SK-N-SH (cell line): ENCODE measurements around the gene MTCL1. TPM values are rescaled to one million over a fixed set of nuclear protein-coding genes. Genes with fewer than 3 reads are reported as not detected.

Source experiments
- CTCF ChIA-PET: fragments of 300-600, 350-600 bp; formaldehyde crosslinking; extraction: SDS; loops from one replicate; lab custom pipeline; 2021; lab: Yijun Ruan, JAX
- POLR2A ChIA-PET: fragments of 350-600 bp; sonication (Branson Sonifier 250); formaldehyde crosslinking; extraction: SDS; loops from one replicate; lab custom pipeline; 2020; ENCODE audit warnings: antibody characterized with exemption, inconsistent platforms; lab: Yijun Ruan, JAX
- DNase-seq: peaks from one replicate; pipeline ENCODE4 v3.0.0; 2012
- H2AFZ ChIP-seq: fragments of 200-600 bp; sonication (generic); 2 replicates; pipeline ENCODE4 v1.8.1; 2016; ENCODE audit warnings: antibody characterized with exemption, mild to moderate bottlenecking, low read depth
- H3F3A ChIP-seq: fragments of 200-600 bp; sonication (generic); replicated peaks from 2 replicates; pipeline ENCODE3; 2016; ENCODE audit warnings: antibody characterized with exemption, mild to moderate bottlenecking; ENCODE audit not compliant: insufficient read depth
- H3K27ac ChIP-seq, 2 experiments: fragments of 200-500 bp in 1 of 2; fragments of 200-600 bp in 1 of 2; sonication (Bioruptor generic) in 1 of 2; sonication (generic), shearing (Covaris generic) in 1 of 2; 2 replicates each; pipeline versions ENCODE4 v1.5.1 to v1.6.1; 2014 to 2016; ENCODE audit warnings: low read depth in 2 of 2, inconsistent platforms in 1 of 2, low read length in 1 of 2, mild to moderate bottlenecking in 1 of 2, mixed read lengths in 1 of 2
- H3K27me3 ChIP-seq: fragments of 200-600 bp; sonication (generic), shearing (Covaris generic); 2 replicates; pipeline ENCODE4 v1.6.1; 2016; ENCODE audit warnings: mixed run types; ENCODE audit not compliant: insufficient read depth
- H3K36me3 ChIP-seq, 2 experiments: fragments of 200-500 bp in 1 of 2; fragments of 200-600 bp in 1 of 2; sonication (Bioruptor generic) in 1 of 2; sonication (generic) in 1 of 2; replicated peaks in 1 of 2; 2 replicates each; pipeline versions ENCODE3 to v1.5.1; 2014 to 2016; ENCODE audit warnings: low read length in 1 of 2, mild to moderate bottlenecking in 1 of 2; ENCODE audit not compliant: insufficient read depth in 2 of 2, control insufficient read depth in 1 of 2
- H3K4me1 ChIP-seq, 2 experiments: fragments of 200-500 bp in 1 of 2; fragments of 200-600 bp in 1 of 2; sonication (Bioruptor generic) in 1 of 2; sonication (generic), shearing (Covaris generic) in 1 of 2; 2 replicates each; pipeline versions ENCODE4 v1.5.1 to v1.6.1; 2014 to 2016; ENCODE audit warnings: low read depth in 1 of 2, low read length in 1 of 2, mixed run types in 1 of 2; ENCODE audit not compliant: insufficient read depth in 2 of 2, control insufficient read depth in 1 of 2
- H3K4me2 ChIP-seq: fragments of 200-600 bp; sonication (generic), shearing (Covaris generic); 2 replicates; pipeline ENCODE4 v1.6.1; 2017; ENCODE audit warnings: mixed run types
- H3K4me3 ChIP-seq, 2 experiments: fragments of 200-500 bp in 1 of 2; fragments of 200-600 bp in 1 of 2; sonication (Bioruptor generic) in 1 of 2; sonication (generic), shearing (Covaris generic) in 1 of 2; 2 replicates each; pipeline versions ENCODE4 v1.5.1 to v1.8.1; 2014 to 2016; ENCODE audit warnings: low read depth in 2 of 2, inconsistent platforms in 1 of 2, low read length in 1 of 2, mild to moderate bottlenecking in 1 of 2, mixed read lengths in 1 of 2, moderate library complexity in 1 of 2
- H3K79me2 ChIP-seq: fragments of 200-600 bp; sonication (generic); 2 replicates; pipeline ENCODE4 v1.8.1; 2017; ENCODE audit warnings: mild to moderate bottlenecking; ENCODE audit not compliant: insufficient read depth
- H3K9ac ChIP-seq: fragments of 200-600 bp; sonication (generic); 2 replicates; pipeline ENCODE4 v1.6.1; 2017; ENCODE audit warnings: mixed run types
- H3K9me2 ChIP-seq: fragments of 200-600 bp; sonication (generic); 2 replicates; pipeline ENCODE4 v1.6.1; 2017; ENCODE audit warnings: mixed run types
- H3K9me3 ChIP-seq: fragments of 200-600 bp; sonication (generic); 2 replicates; pipeline ENCODE4 v1.6.1; 2017; ENCODE audit warnings: mixed run types, mild to moderate bottlenecking, moderate library complexity
- H4K20me1 ChIP-seq: fragments of 200-600 bp; sonication (generic); 2 replicates; pipeline ENCODE4 v1.6.1; 2017; ENCODE audit warnings: mild to moderate bottlenecking, mixed run types; ENCODE audit not compliant: insufficient read depth
- EP300 ChIP-seq, 2 experiments: IDR thresholded peaks; 2 replicates each; pipeline versions ENCODE4 v1.4.0 to v1.6.1; 2012; ENCODE audit warnings: borderline replicate concordance in 1 of 2, low read depth in 1 of 2, low read length in 1 of 2
- EZH2phosphoT487 ChIP-seq: fragments of 200-600 bp; sonication (generic); IDR thresholded peaks from 2 replicates; pipeline ENCODE4 v1.6.1; 2017; ENCODE audit warnings: low read depth, mixed run types, mild to moderate bottlenecking, antibody characterized with exemption, moderate library complexity, borderline replicate concordance
- FOSL2 ChIP-seq: IDR thresholded peaks from 2 replicates; pipeline ENCODE4 v1.4.0; 2012; ENCODE audit warnings: low read depth, mild to moderate bottlenecking, moderate library complexity, borderline replicate concordance
- MEF2A ChIP-seq: IDR thresholded peaks from 2 replicates; pipeline ENCODE4 v1.4.0; 2012; ENCODE audit warnings: low read depth, borderline replicate concordance
- MXI1 ChIP-seq: IDR thresholded peaks from 2 replicates; pipeline ENCODE4 v1.6.1; 2012; ENCODE audit warnings: mild to moderate bottlenecking, low read depth, low read length, improper control_type of control experiment
- PBX3 ChIP-seq: IDR thresholded peaks from 2 replicates; pipeline ENCODE4; 2012
- RAD21 ChIP-seq: IDR thresholded peaks from 2 replicates; pipeline ENCODE4 v1.6.1; 2012; ENCODE audit warnings: mild to moderate bottlenecking, low read length
- RCOR1 ChIP-seq: fragments of 150-350 bp; IDR thresholded peaks from 2 replicates; pipeline ENCODE4 v1.6.1; 2017; ENCODE audit warnings: antibody characterized with exemption, low read length
- RFX5 ChIP-seq: IDR thresholded peaks from 2 replicates; pipeline ENCODE4 v1.6.1; 2012; ENCODE audit warnings: mild to moderate bottlenecking, improper control_type of control experiment, low read length
- TEAD4 ChIP-seq: IDR thresholded peaks from 2 replicates; pipeline ENCODE4 v1.4.0; 2012; ENCODE audit warnings: mild to moderate bottlenecking, borderline replicate concordance; ENCODE audit not compliant: insufficient read depth
- YY1 ChIP-seq: IDR thresholded peaks from 2 replicates; pipeline ENCODE4 v1.4.0; 2012; ENCODE audit warnings: low read depth, mild to moderate bottlenecking
- whole genome bisulfite sequencing: methylation state at CpG from one replicate; pipeline ENCODE4 v1.1.6; 2017; ENCODE audit warnings: low lambda C conversion rate; 5-methylcytosine and 5-hydroxymethylcytosine counted together
- polyA plus RNA-seq, 3 experiments: library from polyadenylated mRNA; depleted of rRNA; stranded (reverse); fragments of >200 nt; gene quantifications; 2 replicates each; pipeline ENCODE4 v1.2.3, GENCODE V29; 2012
- TF ChIP-seq, protein P1 (sequence below): IDR thresholded peaks from 2 replicates; pipeline ENCODE4 v1.6.1; 2012; ENCODE audit warnings: mild to moderate bottlenecking, low read depth, low read length, moderate library complexity

Gene MTCL1
- polyA plus RNA-seq, 1 of the 3 experiments (the other 2 are of a cell fraction), result 33.5 TPM

GRCh38 chr18:8826971-8827370, 121.6 kb downstream of the MTCL1 start:
- ChIA-PET POLR2A (no interaction called here), CTCF (interaction anchor here (0.9 kb wide), 1 partner anchor 16 kb away, joined by 3 read pairs; no protein-coding TSS in a partner anchor)
- Histone ChIP-seq H3K9ac (no peak overlapping the region), H4K20me1 (no peaks in the 10 kb centered on the region), H3K36me3 (peaks cover 14 to 53% of the 10 kb centered on the region in 2 experiments), H3K4me3 (no peak overlapping the region), H3K79me2 (no peaks in the 10 kb centered on the region; the same call in 1 of the 2 replicates), H3K9me2 (no peaks in the 10 kb centered on the region), H3F3A (no peaks in the 10 kb centered on the region), H2AFZ (no peak overlapping the region), H3K4me2 (no peak overlapping the region), H3K27me3 (no peaks in the 10 kb centered on the region), H3K27ac (no peak overlapping the region), H3K4me1 (peaks cover 0 to 5% of the 10 kb centered on the region in 2 experiments; a peak in 1 of 4 replicates), H3K9me3 (no peaks in the 10 kb centered on the region)
- 100% methylated on average over 8 of the region's 12 CpGs for WGBS
- DNase-seq, result no peak
- TF ChIP-seq YY1 (no peak), PBX3 (no peak), FOSL2 (no peak), MXI1 (no peak), RFX5 (no peak), EZH2phosphoT487 (no peak), RAD21 (no peak)
- TF ChIP-seq, protein P1, sequence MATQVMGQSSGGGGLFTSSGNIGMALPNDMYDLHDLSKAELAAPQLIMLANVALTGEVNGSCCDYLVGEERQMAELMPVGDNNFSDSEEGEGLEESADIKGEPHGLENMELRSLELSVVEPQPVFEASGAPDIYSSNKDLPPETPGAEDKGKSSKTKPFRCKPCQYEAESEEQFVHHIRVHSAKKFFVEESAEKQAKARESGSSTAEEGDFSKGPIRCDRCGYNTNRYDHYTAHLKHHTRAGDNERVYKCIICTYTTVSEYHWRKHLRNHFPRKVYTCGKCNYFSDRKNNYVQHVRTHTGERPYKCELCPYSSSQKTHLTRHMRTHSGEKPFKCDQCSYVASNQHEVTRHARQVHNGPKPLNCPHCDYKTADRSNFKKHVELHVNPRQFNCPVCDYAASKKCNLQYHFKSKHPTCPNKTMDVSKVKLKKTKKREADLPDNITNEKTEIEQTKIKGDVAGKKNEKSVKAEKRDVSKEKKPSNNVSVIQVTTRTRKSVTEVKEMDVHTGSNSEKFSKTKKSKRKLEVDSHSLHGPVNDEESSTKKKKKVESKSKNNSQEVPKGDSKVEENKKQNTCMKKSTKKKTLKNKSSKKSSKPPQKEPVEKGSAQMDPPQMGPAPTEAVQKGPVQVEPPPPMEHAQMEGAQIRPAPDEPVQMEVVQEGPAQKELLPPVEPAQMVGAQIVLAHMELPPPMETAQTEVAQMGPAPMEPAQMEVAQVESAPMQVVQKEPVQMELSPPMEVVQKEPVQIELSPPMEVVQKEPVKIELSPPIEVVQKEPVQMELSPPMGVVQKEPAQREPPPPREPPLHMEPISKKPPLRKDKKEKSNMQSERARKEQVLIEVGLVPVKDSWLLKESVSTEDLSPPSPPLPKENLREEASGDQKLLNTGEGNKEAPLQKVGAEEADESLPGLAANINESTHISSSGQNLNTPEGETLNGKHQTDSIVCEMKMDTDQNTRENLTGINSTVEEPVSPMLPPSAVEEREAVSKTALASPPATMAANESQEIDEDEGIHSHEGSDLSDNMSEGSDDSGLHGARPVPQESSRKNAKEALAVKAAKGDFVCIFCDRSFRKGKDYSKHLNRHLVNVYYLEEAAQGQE, result no peak

DNA sequence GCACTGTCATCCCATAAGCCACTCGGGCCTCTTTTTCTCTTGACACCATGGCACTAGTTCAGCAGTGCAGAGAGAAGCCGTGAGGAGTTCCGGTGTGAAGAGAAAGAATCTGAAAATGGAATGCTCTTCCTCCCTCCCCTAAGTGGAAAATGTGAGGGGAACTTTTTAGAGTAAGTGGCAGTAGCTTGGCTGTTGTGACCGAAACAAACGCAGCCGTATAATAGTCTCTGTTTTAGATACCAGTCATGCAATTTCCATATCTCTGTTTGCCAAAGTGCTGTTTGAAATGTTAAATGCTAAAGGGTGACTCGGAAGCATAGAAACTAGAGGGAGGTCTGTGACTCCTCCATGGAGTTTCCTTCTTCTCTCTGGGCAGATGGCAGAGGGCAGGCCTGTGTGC, 122.9 kb downstream of the MTCL1 start:
- POLR2A ChIA-PET, result no interaction called here
- 97% methylated on average over 6 of the region's 7 CpGs for WGBS
- no peak for TF ChIP-seq EP300 (IDR thresholded peaks at IDR 0.05; ENCODE audit: borderline replicate concordance in 1 of 2, low read depth in 1 of 2, low read length in 1 of 2)
- TF ChIP-seq TEAD4, result no peak
- TF ChIP-seq RFX5, result no peak
- no peak for TF ChIP-seq RCOR1
- TF ChIP-seq MEF2A, result no peak
- CTCF ChIA-PET, result no interaction called here
- Histone ChIP-seq H3K36me3 (peaks cover 20 to 54% of the 10 kb centered on the region in 2 experiments), H2AFZ (no peak overlapping the region), H3F3A (no peaks in the 10 kb centered on the region), H3K9ac (no peak overlapping the region), H3K27me3 (no peaks in the 10 kb centered on the region), H3K9me3 (no peaks in the 10 kb centered on the region), H3K9me2 (no peaks in the 10 kb centered on the region), H3K4me3 (no peak overlapping the region), H3K4me2 (no peak overlapping the region), H4K20me1 (no peaks in the 10 kb centered on the region), H3K4me1 (peaks cover 0 to 5% of the 10 kb centered on the region in 2 experiments; a peak in 1 of 4 replicates), H3K79me2 (no peaks in the 10 kb centered on the region; the same call in 1 of the 2 replicates), H3K27ac (no peak overlapping the region)
- no peak for DNase-seq
